Muscle layer of duodenum (tissue), 2 donors: ENCODE data around the gene FLCN.
A peak's percentile ranks its signal among the peaks of the same experiment; 100 is the strongest.
"Not testable (repeated sequence)": the region's sequence is repeated elsewhere in the genome, so short reads cannot be mapped to it uniquely, and the experiment has no call there.

Source experiments
- H3K27ac ChIP-seq: one replicate; pipeline ENCODE4 v1.7.0; 2013; ENCODE audit warnings: mild to moderate bottlenecking, low read length
- H3K27me3 ChIP-seq: one replicate; pipeline ENCODE4 v1.7.0; 2013; ENCODE audit warnings: low read depth, mild to moderate bottlenecking, control low read depth, low read length
- H3K36me3 ChIP-seq, 2 donors: one replicate each; pipeline ENCODE4 v1.7.0; 2013; ENCODE audit warnings: low read length in 2 of 2, control low read depth in 1 of 2, mild to moderate bottlenecking in 1 of 2; ENCODE audit not compliant: insufficient read depth in 2 of 2, control insufficient read depth in 1 of 2
- H3K4me1 ChIP-seq, 2 donors: one replicate each; pipeline ENCODE4 v1.7.0; 2013; ENCODE audit warnings: low read length in 2 of 2, mild to moderate bottlenecking in 2 of 2, control low read depth in 1 of 2, moderate library complexity in 1 of 2; ENCODE audit not compliant: insufficient read depth in 2 of 2, control insufficient read depth in 1 of 2
- H3K4me3 ChIP-seq, 2 donors: one replicate each; pipeline ENCODE4 v1.7.0; 2013; ENCODE audit warnings: low read length in 2 of 2, low read depth in 1 of 2, mild to moderate bottlenecking in 1 of 2
- H3K9me3 ChIP-seq, 2 donors: one replicate each; pipeline ENCODE4 v1.7.0; 2013; ENCODE audit warnings: low read length in 2 of 2, control low read depth in 1 of 2, mild to moderate bottlenecking in 1 of 2; ENCODE audit not compliant: control insufficient read depth in 1 of 2
- donor health status: healthy.

FLCN gene

GRCh38 chr17:17237026-17237799 lies at the start of gene FLCN:
TSS of gene FLCN (minus strand) at chr17:17237168. CDS start at chr17:17228137, 9,031 bp downstream.
- peak within 1 kb of the TSS; percentile 79 to 97 for H3K4me3 ChIP-seq
- H3K36me3 ChIP-seq: peaks cover 0 to 17% of the 10 kb centered on the region in 2 donors
- H3K9me3 ChIP-seq: no peaks in the 10 kb centered on the region
- H3K4me1 ChIP-seq: peaks cover 6 to 21% of the 10 kb centered on the region in 2 donors
- no peaks in the 10 kb centered on the region for H3K27me3 ChIP-seq
- peak within 1 kb of the TSS; percentile 98 for H3K27ac ChIP-seq

GRCh38 chr17:17285951-17286350 lies 49.0 kb upstream of the FLCN start:
- no peak overlapping the region for H3K27ac ChIP-seq
- no peaks in the 10 kb centered on the region for H3K27me3 ChIP-seq
- no peaks in the 10 kb centered on the region for H3K9me3 ChIP-seq
- no peaks in the 10 kb centered on the region for H3K4me1 ChIP-seq
- peaks cover 0 to under 1% of the 10 kb centered on the region in 2 donors for H3K36me3 ChIP-seq
- H3K4me3 ChIP-seq: no peak overlapping the region

- no peaks in the 10 kb centered on the region for H3K9me3 ChIP-seq
- peak within 1 kb of the TSS; percentile 93 to 95 for H3K4me3 ChIP-seq
- H3K27me3 ChIP-seq: no peaks in the 10 kb centered on the region
- H3K27ac ChIP-seq: peak within 1 kb of the TSS; percentile 95
- peaks cover 4 to 22% of the 10 kb centered on the region in 2 donors for H3K4me1 ChIP-seq
- peaks cover 0 to 4% of the 10 kb centered on the region in 2 donors for H3K36me3 ChIP-seq
Observed at GRCh38 chr17:17280613-17281549, 43.9 kb upstream of the FLCN start, which contains the start of gene COPS3. TSS of gene COPS3 (minus strand) at chr17:17281246. CDS start at chr17:17281186, 60 bp downstream.

GRCh38 chr17:17279316-17279715 lies 42.3 kb upstream of the FLCN start:
- H3K36me3 ChIP-seq: peaks cover 0 to 4% of the 10 kb centered on the region in 2 donors
- H3K27me3 ChIP-seq: no peaks in the 10 kb centered on the region
- peaks cover 4 to 22% of the 10 kb centered on the region in 2 donors for H3K4me1 ChIP-seq
- no peaks in the 10 kb centered on the region for H3K9me3 ChIP-seq
- no peak overlapping the region for H3K27ac ChIP-seq
- H3K4me3 ChIP-seq: peak overlapping the region in 1 of 2 donors; percentile 13

- not testable (repeated sequence) for H3K27me3 ChIP-seq, H3K27ac ChIP-seq, H3K4me3 ChIP-seq, H3K9me3 ChIP-seq
- Histone ChIP-seq H3K4me1 (peaks cover 4 to 22% of the 10 kb centered on the region in 2 donors), H3K36me3 (peaks cover 6 to 23% of the 10 kb centered on the region in 2 donors)
Observed at GRCh38 chr17:17277431-17277830, 40.5 kb upstream of the FLCN start.

- peaks cover 4 to 22% of the 10 kb centered on the region in 2 donors for H3K4me1 ChIP-seq
- H3K36me3 ChIP-seq: peaks cover 8 to 24% of the 10 kb centered on the region in 2 donors
- H3K27me3 ChIP-seq: no peaks in the 10 kb centered on the region
- no peak overlapping the region for H3K4me3 ChIP-seq
- H3K27ac ChIP-seq: no peak overlapping the region
- H3K9me3 ChIP-seq: no peaks in the 10 kb centered on the region
Observed at GRCh38 chr17:17275971-17276370, 39.0 kb upstream of the FLCN start.

- Histone ChIP-seq H3K27ac (no peak overlapping the region), H3K27me3 (no peaks in the 10 kb centered on the region), H3K36me3 (peaks cover 27 to 58% of the 10 kb centered on the region in 2 donors)
Observed at GRCh38 chr17:17269926-17270773, 33.2 kb upstream of the FLCN start.

GRCh38 chr17:17264430-17264829 lies 27.5 kb upstream of the FLCN start:
- H3K4me3 ChIP-seq: no peak overlapping the region
- H3K36me3 ChIP-seq: peaks cover 48 to 68% of the 10 kb centered on the region in 2 donors
- H3K9me3 ChIP-seq: no peaks in the 10 kb centered on the region
- no peak overlapping the region for H3K27ac ChIP-seq
- H3K4me1 ChIP-seq: no peaks in the 10 kb centered on the region
- no peaks in the 10 kb centered on the region for H3K27me3 ChIP-seq

More at GRCh38 chr17:17269926-17270773, 33.2 kb upstream of the FLCN start:
- Histone ChIP-seq H3K4me3 (no peak overlapping the region), H3K9me3 (no peaks in the 10 kb centered on the region), H3K4me1 (no peaks in the 10 kb centered on the region)

- Histone ChIP-seq H3K4me1 (no peaks in the 10 kb centered on the region), H3K27ac (no peak overlapping the region), H3K36me3 (peaks cover 41 to 70% of the 10 kb centered on the region in 2 donors), H3K9me3 (no peaks in the 10 kb centered on the region), H3K4me3 (no peak overlapping the region), H3K27me3 (no peaks in the 10 kb centered on the region)
Observed at GRCh38 chr17:17258998-17259397, 22.0 kb upstream of the FLCN start.

GRCh38 chr17:17258011-17258410 lies 21.0 kb upstream of the FLCN start:
- no peak overlapping the region for H3K27ac ChIP-seq
- no peaks in the 10 kb centered on the region for H3K27me3 ChIP-seq
- H3K9me3 ChIP-seq: no peaks in the 10 kb centered on the region
- peaks cover 45 to 75% of the 10 kb centered on the region in 2 donors for H3K36me3 ChIP-seq
- no peak overlapping the region for H3K4me3 ChIP-seq
- H3K4me1 ChIP-seq: no peaks in the 10 kb centered on the region
